ENCODE measurements around the gene TMCC3.
"Not testable (repeated sequence)": the region's sequence is repeated elsewhere in the genome, so short reads cannot be mapped to it uniquely, and the experiment has no call there.

Gene TMCC3

GRCh38 chr12:94650143-94651056, at the start of gene TMCC3:
TSS of gene TMCC3 (minus strand) at chr12:94650557. CDS start at chr12:94650430, 127 bp downstream.
- Mint-ChIP-seq H3K27ac (peak within 1 kb of the TSS; percentile 82), H3K27me3 (peaks cover 8% of the 10 kb centered on the region), H3K4me1 (peaks cover 18% of the 10 kb centered on the region), H3K9me3 (no peaks in the 10 kb centered on the region), H3K4me3 (peak within 1 kb of the TSS; percentile 92), H3K36me3 (peaks cover 25% of the 10 kb centered on the region)
- ATAC-seq, result peak; percentile 78

- peaks cover 43% of the 10 kb centered on the region for H3K4me1 Mint-ChIP-seq
- ATAC-seq, result peak; percentile 34
- no peak overlapping the region for H3K4me3 Mint-ChIP-seq
- H3K36me3 Mint-ChIP-seq, result peaks cover 30% of the 10 kb centered on the region
- H3K27ac Mint-ChIP-seq, result no peak overlapping the region
- H3K27me3 Mint-ChIP-seq, result no peaks in the 10 kb centered on the region
- no peaks in the 10 kb centered on the region for H3K9me3 Mint-ChIP-seq
Observed at GRCh38 chr12:94699801-94700200, 49.4 kb upstream of the TMCC3 start.

GRCh38 chr12:94698578-94698977, 48.2 kb upstream of the TMCC3 start:
- Mint-ChIP-seq H3K4me3 (no peak overlapping the region), H3K36me3 (peaks cover 30% of the 10 kb centered on the region), H3K27ac (no peak overlapping the region), H3K27me3 (no peaks in the 10 kb centered on the region), H3K4me1 (peaks cover 45% of the 10 kb centered on the region), H3K9me3 (no peaks in the 10 kb centered on the region)
- no peak for ATAC-seq

- no peak for ATAC-seq
- Mint-ChIP-seq H3K27ac (no peak overlapping the region), H3K27me3 (no peaks in the 10 kb centered on the region), H3K9me3 (no peaks in the 10 kb centered on the region), H3K4me3 (no peak overlapping the region), H3K36me3 (peaks cover 30% of the 10 kb centered on the region), H3K4me1 (peaks cover 38% of the 10 kb centered on the region)
Observed at GRCh38 chr12:94697631-94698030, 47.3 kb upstream of the TMCC3 start.

- ATAC-seq, result no peak
- H3K27ac Mint-ChIP-seq, result no peak overlapping the region
- no peak overlapping the region for H3K4me3 Mint-ChIP-seq
- no peaks in the 10 kb centered on the region for H3K9me3 Mint-ChIP-seq
- H3K36me3 Mint-ChIP-seq, result peaks cover 19% of the 10 kb centered on the region
- no peaks in the 10 kb centered on the region for H3K27me3 Mint-ChIP-seq
- H3K4me1 Mint-ChIP-seq, result peaks cover 14% of the 10 kb centered on the region
Observed at GRCh38 chr12:94694732-94695131, 44.4 kb upstream of the TMCC3 start.

GRCh38 chr12:94692826-94693225, 42.5 kb upstream of the TMCC3 start:
- H3K9me3 Mint-ChIP-seq, ATAC-seq, H3K4me3 Mint-ChIP-seq, H3K36me3 Mint-ChIP-seq, H3K27me3 Mint-ChIP-seq, H3K27ac Mint-ChIP-seq, H3K4me1 Mint-ChIP-seq: not testable (repeated sequence)

- no peak for ATAC-seq
- Mint-ChIP-seq H3K27ac (no peak overlapping the region), H3K36me3 (no peaks in the 10 kb centered on the region), H3K4me1 (peaks cover 7% of the 10 kb centered on the region), H3K27me3 (no peaks in the 10 kb centered on the region), H3K9me3 (no peaks in the 10 kb centered on the region), H3K4me3 (no peak overlapping the region)
Observed at GRCh38 chr12:94690198-94690771, 39.9 kb upstream of the TMCC3 start.

GRCh38 chr12:94689646-94690036, 39.3 kb upstream of the TMCC3 start:
- no peak overlapping the region for H3K4me3 Mint-ChIP-seq
- no peak for ATAC-seq
- no peak overlapping the region for H3K27ac Mint-ChIP-seq
- H3K36me3 Mint-ChIP-seq, result no peaks in the 10 kb centered on the region
- H3K27me3 Mint-ChIP-seq, result no peaks in the 10 kb centered on the region
- H3K4me1 Mint-ChIP-seq, result peaks cover 5% of the 10 kb centered on the region
- no peaks in the 10 kb centered on the region for H3K9me3 Mint-ChIP-seq

GRCh38 chr12:94689002-94689645, 38.8 kb upstream of the TMCC3 start:
- Mint-ChIP-seq H3K4me1 (peaks cover under 1% of the 10 kb centered on the region), H3K27ac (no peak overlapping the region), H3K36me3 (no peaks in the 10 kb centered on the region), H3K4me3 (no peak overlapping the region), H3K27me3 (no peaks in the 10 kb centered on the region), H3K9me3 (no peaks in the 10 kb centered on the region)
- no peak for ATAC-seq

- peaks cover 8% of the 10 kb centered on the region for H3K4me1 Mint-ChIP-seq
- H3K27me3 Mint-ChIP-seq, result no peaks in the 10 kb centered on the region
- no peaks in the 10 kb centered on the region for H3K36me3 Mint-ChIP-seq
- H3K4me3 Mint-ChIP-seq, result no peak overlapping the region
- no peak overlapping the region for H3K27ac Mint-ChIP-seq
- H3K9me3 Mint-ChIP-seq, result no peaks in the 10 kb centered on the region
- ATAC-seq, result no peak
Observed at GRCh38 chr12:94687891-94688290, 37.5 kb upstream of the TMCC3 start.

GRCh38 chr12:94686834-94687628, 36.7 kb upstream of the TMCC3 start:
- ATAC-seq, result no peak
- H3K27ac Mint-ChIP-seq, result no peak overlapping the region
- H3K4me1 Mint-ChIP-seq, result peaks cover 17% of the 10 kb centered on the region
- no peaks in the 10 kb centered on the region for H3K27me3 Mint-ChIP-seq
- H3K9me3 Mint-ChIP-seq, result no peaks in the 10 kb centered on the region
- no peak overlapping the region for H3K4me3 Mint-ChIP-seq
- H3K36me3 Mint-ChIP-seq, result no peaks in the 10 kb centered on the region

GRCh38 chr12:94684416-94685142, 34.2 kb upstream of the TMCC3 start:
- H3K9me3 Mint-ChIP-seq, result peaks cover 3% of the 10 kb centered on the region
- ATAC-seq, result no peak
- no peak overlapping the region for H3K27ac Mint-ChIP-seq
- peaks cover 7% of the 10 kb centered on the region for H3K36me3 Mint-ChIP-seq
- H3K4me3 Mint-ChIP-seq, result no peak overlapping the region
- H3K4me1 Mint-ChIP-seq, result peaks cover 18% of the 10 kb centered on the region
- no peaks in the 10 kb centered on the region for H3K27me3 Mint-ChIP-seq

- Mint-ChIP-seq H3K4me3 (no peak overlapping the region), H3K36me3 (peaks cover 20% of the 10 kb centered on the region), H3K27ac (no peak overlapping the region), H3K27me3 (no peaks in the 10 kb centered on the region), H3K9me3 (peaks cover 3% of the 10 kb centered on the region), H3K4me1 (peaks cover 52% of the 10 kb centered on the region)
- no peak for ATAC-seq
Observed at GRCh38 chr12:94679554-94680195, 29.3 kb upstream of the TMCC3 start.

GRCh38 chr12:94678849-94679248, 28.5 kb upstream of the TMCC3 start:
- no peaks in the 10 kb centered on the region for H3K27me3 Mint-ChIP-seq
- H3K4me1 Mint-ChIP-seq, result peaks cover 54% of the 10 kb centered on the region
- peaks cover 22% of the 10 kb centered on the region for H3K36me3 Mint-ChIP-seq
- ATAC-seq, result no peak
- H3K9me3 Mint-ChIP-seq, result peaks cover 3% of the 10 kb centered on the region
- H3K27ac Mint-ChIP-seq, result peak overlapping the region; percentile 9
- H3K4me3 Mint-ChIP-seq, result no peak overlapping the region
